ENCODE results near the gene FICD.

The FICD gene

DNA sequence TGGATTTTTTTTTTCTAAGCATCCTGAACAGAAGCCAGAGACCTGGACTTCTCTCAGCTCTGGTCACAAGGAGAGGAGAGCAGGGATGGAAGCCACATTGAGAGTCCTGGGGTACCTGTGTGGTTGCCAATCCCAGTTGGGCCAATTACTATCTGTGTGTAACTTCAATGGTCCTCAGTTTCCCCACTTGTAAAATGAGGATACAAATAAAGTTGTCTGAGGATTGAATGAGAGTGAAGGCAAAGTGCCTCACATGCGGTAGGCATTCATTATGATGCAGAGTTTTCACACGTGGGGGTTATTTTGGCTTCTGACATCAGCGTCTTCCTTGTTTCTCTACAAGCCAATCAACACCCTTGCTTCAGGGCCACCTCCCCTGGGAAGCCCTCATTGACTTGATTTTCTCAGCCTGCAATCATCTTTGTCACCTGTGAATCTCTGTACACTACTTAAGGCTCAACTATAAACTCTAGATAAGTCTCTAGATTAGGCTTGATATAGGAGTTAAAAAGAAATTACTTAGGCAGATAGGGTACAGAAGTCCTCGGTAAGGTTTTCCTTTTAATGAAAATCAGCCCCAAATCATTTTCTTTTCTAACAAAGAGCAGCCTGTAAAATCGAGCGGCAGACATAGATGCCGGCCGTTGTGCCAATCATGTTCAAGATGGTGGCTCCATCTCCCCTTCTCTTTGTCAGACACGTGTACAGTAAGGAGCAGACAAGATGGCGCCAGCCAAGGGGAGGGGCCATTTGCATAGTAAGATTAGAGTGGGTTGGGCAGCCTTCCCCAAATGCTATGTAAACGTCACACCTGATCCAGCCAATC is 37.8 kb upstream of the FICD start:
- WGBS (ENCODE audit: extremely low coverage, insufficient coverage, low lambda C conversion rate): no CpG with 5 or more reads among the region's 11 CpGs
- H3K27me3 ChIP-seq (ENCODE audit: insufficient read depth, low read length, poor library complexity): no peaks in the 10 kb centered on the region
- H4K8ac ChIP-seq (ENCODE audit: low read depth, low read length): no peak overlapping the region
- H2BK15ac ChIP-seq (replicated peaks; ENCODE audit: low read depth): no peak overlapping the region
- H3K4me1 ChIP-seq (ENCODE audit: control insufficient read depth, low read depth, low read length): no peaks in the 10 kb centered on the region
- no peak overlapping the region for H3K4me2 ChIP-seq (ENCODE audit: low read length)
- no peak overlapping the region for H3K18ac ChIP-seq (ENCODE audit: low read length)
- H3K79me1 ChIP-seq (ENCODE audit: low read length): no peaks in the 10 kb centered on the region
- DNase-seq: no peak
- H2BK5ac ChIP-seq (ENCODE audit: low read length): no peak overlapping the region
- H3K36me3 ChIP-seq (ENCODE audit: control insufficient read depth, insufficient read depth, low read length): no peaks in the 10 kb centered on the region
- H3K9ac ChIP-seq (ENCODE audit: low read length): no peak overlapping the region
- H3K79me2 ChIP-seq (ENCODE audit: control insufficient read depth, insufficient read depth, low read length): no peaks in the 10 kb centered on the region
- H2BK120ac ChIP-seq (ENCODE audit: low read depth, low read length): no peak overlapping the region
- no peak overlapping the region for H2AK5ac ChIP-seq (ENCODE audit: low read length)
- no peak overlapping the region for H3K56ac ChIP-seq (ENCODE audit: low read length)
- no peak overlapping the region for H3K4me3 ChIP-seq (ENCODE audit: low read length)
- H3K27ac ChIP-seq (ENCODE audit: low read depth, low read length): no peak overlapping the region
- H4K5ac ChIP-seq (ENCODE audit: low read length): no peak overlapping the region
- no peak overlapping the region for H3K23ac ChIP-seq (ENCODE audit: low read length)
- H3K4ac ChIP-seq (ENCODE audit: low read depth, low read length): no peak overlapping the region

DNA sequence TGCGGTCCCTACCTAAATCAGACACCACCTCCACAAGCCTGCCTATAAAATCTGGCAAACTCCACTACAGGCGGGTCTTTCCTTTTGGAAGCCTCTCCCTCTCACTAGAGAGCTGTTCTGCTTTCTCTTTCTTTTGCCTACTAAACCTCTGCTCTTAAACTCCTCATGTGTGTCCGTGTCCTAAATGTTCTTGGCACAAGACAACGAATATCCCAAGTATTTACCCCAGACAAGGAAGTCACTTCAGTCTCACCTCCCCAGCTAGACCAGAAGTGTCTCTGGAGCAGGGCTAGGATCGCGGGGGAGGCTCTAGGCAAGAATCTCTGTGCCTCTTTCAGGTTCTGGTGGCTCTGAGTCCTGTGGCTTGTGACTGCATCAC is 37.2 kb upstream of the FICD start:
- H3K79me2 ChIP-seq (ENCODE audit: control insufficient read depth, insufficient read depth, low read length): no peaks in the 10 kb centered on the region
- H3K18ac ChIP-seq (ENCODE audit: low read length): no peak overlapping the region
- H3K9ac ChIP-seq (ENCODE audit: low read length): no peak overlapping the region
- no peak overlapping the region for H3K56ac ChIP-seq (ENCODE audit: low read length)
- no CpG with 5 or more reads among the region's 6 CpGs for WGBS (ENCODE audit: extremely low coverage, insufficient coverage, low lambda C conversion rate)
- H4K5ac ChIP-seq (ENCODE audit: low read length): no peak overlapping the region
- no peak overlapping the region for H3K4me3 ChIP-seq (ENCODE audit: low read length)
- H3K23ac ChIP-seq (ENCODE audit: low read length): no peak overlapping the region
- DNase-seq: no peak
- H2AK5ac ChIP-seq (ENCODE audit: low read length): no peak overlapping the region
- no peak overlapping the region for H3K4me2 ChIP-seq (ENCODE audit: low read length)
- H3K36me3 ChIP-seq (ENCODE audit: control insufficient read depth, insufficient read depth, low read length): no peaks in the 10 kb centered on the region
- no peak overlapping the region for H3K27ac ChIP-seq (ENCODE audit: low read depth, low read length)
- H2BK15ac ChIP-seq (replicated peaks; ENCODE audit: low read depth): no peak overlapping the region
- H3K27me3 ChIP-seq (ENCODE audit: insufficient read depth, low read length, poor library complexity): no peaks in the 10 kb centered on the region
- H3K4ac ChIP-seq (ENCODE audit: low read depth, low read length): no peak overlapping the region
- H2BK120ac ChIP-seq (ENCODE audit: low read depth, low read length): no peak overlapping the region
- H2BK5ac ChIP-seq (ENCODE audit: low read length): no peak overlapping the region
- H3K79me1 ChIP-seq (ENCODE audit: low read length): no peaks in the 10 kb centered on the region
- no peaks in the 10 kb centered on the region for H3K4me1 ChIP-seq (ENCODE audit: control insufficient read depth, low read depth, low read length)
- H4K8ac ChIP-seq (ENCODE audit: low read depth, low read length): no peak overlapping the region

DNA sequence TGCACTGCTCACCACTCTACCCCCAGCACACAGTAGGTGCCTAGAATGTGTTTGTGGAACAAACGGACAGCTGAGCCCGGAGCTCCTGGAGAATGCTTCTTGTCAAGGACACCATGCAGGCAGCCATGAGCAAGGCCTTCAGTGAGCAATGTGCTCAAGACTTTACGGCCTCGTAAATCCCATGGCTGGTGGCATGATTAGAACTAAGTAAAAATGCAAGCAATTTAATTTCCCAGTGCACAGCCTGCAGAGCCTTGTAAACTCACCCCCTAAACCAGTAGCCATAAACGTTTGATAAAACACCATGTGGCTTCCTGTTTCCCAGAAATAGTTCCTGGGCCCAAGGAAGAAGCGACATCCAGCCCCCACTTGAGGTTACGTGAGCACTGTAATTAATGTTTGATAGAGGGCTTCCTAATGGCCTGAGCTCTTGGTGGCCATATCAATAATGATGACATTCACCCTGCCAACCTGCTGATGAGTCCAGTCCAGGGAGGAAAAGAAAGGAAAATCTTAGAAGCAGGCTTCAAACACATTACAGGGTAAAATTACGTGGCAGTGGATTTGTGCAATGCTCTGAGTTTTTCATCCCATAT is 36.4 kb upstream of the FICD start:
- Histone ChIP-seq H4K8ac (ENCODE audit: low read depth, low read length) (no peak overlapping the region), H3K4me3 (ENCODE audit: low read length) (no peak overlapping the region), H3K23ac (ENCODE audit: low read length) (no peak overlapping the region), H3K27ac (ENCODE audit: low read depth, low read length) (no peak overlapping the region), H3K56ac (ENCODE audit: low read length) (no peak overlapping the region), H3K4me2 (ENCODE audit: low read length) (no peak overlapping the region), H2AK5ac (ENCODE audit: low read length) (no peak overlapping the region), H2BK120ac (ENCODE audit: low read depth, low read length) (no peak overlapping the region), H3K9ac (ENCODE audit: low read length) (no peak overlapping the region), H3K79me2 (ENCODE audit: control insufficient read depth, insufficient read depth, low read length) (no peaks in the 10 kb centered on the region), H3K36me3 (ENCODE audit: control insufficient read depth, insufficient read depth, low read length) (no peaks in the 10 kb centered on the region), H4K5ac (ENCODE audit: low read length) (no peak overlapping the region), H2BK5ac (ENCODE audit: low read length) (no peak overlapping the region), H2BK15ac (replicated peaks; ENCODE audit: low read depth) (no peak overlapping the region), H3K18ac (ENCODE audit: low read length) (no peak overlapping the region), H3K27me3 (ENCODE audit: insufficient read depth, low read length, poor library complexity) (no peaks in the 10 kb centered on the region), H3K4me1 (ENCODE audit: control insufficient read depth, low read depth, low read length) (peaks cover 5% of the 10 kb centered on the region), H3K79me1 (ENCODE audit: low read length) (no peaks in the 10 kb centered on the region), H3K4ac (ENCODE audit: low read depth, low read length) (no peak overlapping the region)
- no CpG with 5 or more reads among the region's 8 CpGs for WGBS (ENCODE audit: extremely low coverage, insufficient coverage, low lambda C conversion rate)
- no peak for DNase-seq

DNA sequence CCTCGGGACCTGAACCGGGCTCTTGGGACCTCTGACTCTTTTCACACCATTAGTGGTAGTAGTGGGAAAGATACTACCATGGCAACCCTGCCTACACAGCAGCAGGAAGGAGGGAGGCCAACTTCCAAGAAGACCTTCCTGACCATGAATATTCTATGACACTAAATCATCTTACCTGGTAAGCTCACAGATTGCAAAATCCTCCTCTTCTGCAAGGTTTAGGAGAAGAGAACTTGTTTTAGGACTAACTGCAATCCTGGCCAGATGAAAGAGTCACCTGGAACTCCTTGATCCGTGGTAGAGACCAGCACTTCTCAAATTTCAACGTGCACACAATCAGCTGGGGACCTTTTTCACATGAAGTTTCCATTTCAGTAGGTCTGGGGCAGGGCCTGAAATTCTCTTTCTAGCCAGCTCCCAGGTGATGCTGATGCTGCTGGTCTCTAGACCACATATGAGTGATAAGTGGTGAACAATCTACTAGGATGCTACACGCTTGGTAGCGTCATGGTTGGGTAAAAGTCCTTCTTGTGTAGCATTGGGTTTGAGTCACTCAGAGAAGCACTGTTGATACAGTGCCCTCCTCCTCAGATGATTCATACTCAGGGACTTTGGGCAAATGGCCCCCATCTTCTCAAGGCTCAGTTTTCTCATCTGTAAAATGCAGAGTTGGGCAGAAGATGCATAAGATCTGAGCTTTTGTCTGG is 35.6 kb upstream of the FICD start:
- WGBS (ENCODE audit: extremely low coverage, insufficient coverage, low lambda C conversion rate): no CpG with 5 or more reads among the region's 6 CpGs
- Histone ChIP-seq H4K8ac (ENCODE audit: low read depth, low read length) (no peak overlapping the region), H2BK15ac (replicated peaks; ENCODE audit: low read depth) (no peak overlapping the region), H3K4ac (ENCODE audit: low read depth, low read length) (no peak overlapping the region), H3K4me1 (ENCODE audit: control insufficient read depth, low read depth, low read length) (peaks cover 5% of the 10 kb centered on the region), H4K5ac (ENCODE audit: low read length) (no peak overlapping the region), H3K27me3 (ENCODE audit: insufficient read depth, low read length, poor library complexity) (no peaks in the 10 kb centered on the region), H2BK120ac (ENCODE audit: low read depth, low read length) (no peak overlapping the region), H3K27ac (ENCODE audit: low read depth, low read length) (no peak overlapping the region), H2AK5ac (ENCODE audit: low read length) (no peak overlapping the region), H3K4me2 (ENCODE audit: low read length) (no peak overlapping the region), H3K9ac (ENCODE audit: low read length) (no peak overlapping the region), H2BK5ac (ENCODE audit: low read length) (no peak overlapping the region), H3K56ac (ENCODE audit: low read length) (no peak overlapping the region), H3K4me3 (ENCODE audit: low read length) (no peak overlapping the region), H3K79me2 (ENCODE audit: control insufficient read depth, insufficient read depth, low read length) (no peaks in the 10 kb centered on the region), H3K36me3 (ENCODE audit: control insufficient read depth, insufficient read depth, low read length) (no peaks in the 10 kb centered on the region), H3K23ac (ENCODE audit: low read length) (no peak overlapping the region), H3K79me1 (ENCODE audit: low read length) (no peaks in the 10 kb centered on the region), H3K18ac (ENCODE audit: low read length) (no peak overlapping the region)
- no peak for DNase-seq

DNA sequence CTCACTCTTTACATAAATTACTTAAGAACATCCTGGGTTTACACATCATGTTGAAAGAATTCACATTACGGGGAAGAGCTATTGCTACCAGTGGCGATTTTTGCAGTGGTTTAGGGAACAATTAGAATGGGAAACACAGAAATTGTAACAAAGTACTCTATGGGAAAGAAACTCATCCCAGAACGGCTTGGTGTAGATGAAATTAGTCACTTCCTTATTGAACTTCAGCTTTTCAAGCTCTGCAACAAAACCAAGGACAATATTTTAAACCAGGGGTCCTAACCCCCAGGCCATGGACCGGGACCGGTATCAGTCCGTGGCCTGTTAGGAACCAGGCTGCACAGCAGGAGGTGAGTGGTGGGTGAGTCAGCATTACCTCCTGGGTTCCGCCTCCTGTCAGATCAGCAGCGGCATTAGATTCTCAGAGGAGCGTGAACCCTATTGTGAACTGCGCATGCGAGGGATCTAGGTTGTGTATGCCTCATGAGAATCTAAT is 32.3 kb upstream of the FICD start:
- Histone ChIP-seq H3K4ac (ENCODE audit: low read depth, low read length) (no peak overlapping the region), H3K36me3 (ENCODE audit: control insufficient read depth, insufficient read depth, low read length) (no peaks in the 10 kb centered on the region), H3K23ac (ENCODE audit: low read length) (no peak overlapping the region), H3K4me1 (ENCODE audit: control insufficient read depth, low read depth, low read length) (peaks cover 5% of the 10 kb centered on the region), H3K18ac (ENCODE audit: low read length) (no peak overlapping the region), H3K27me3 (ENCODE audit: insufficient read depth, low read length, poor library complexity) (no peaks in the 10 kb centered on the region), H4K5ac (ENCODE audit: low read length) (no peak overlapping the region), H3K27ac (ENCODE audit: low read depth, low read length) (no peak overlapping the region), H4K8ac (ENCODE audit: low read depth, low read length) (no peak overlapping the region), H3K79me2 (ENCODE audit: control insufficient read depth, insufficient read depth, low read length) (no peaks in the 10 kb centered on the region), H2BK120ac (ENCODE audit: low read depth, low read length) (no peak overlapping the region), H3K56ac (ENCODE audit: low read length) (no peak overlapping the region), H3K4me2 (ENCODE audit: low read length) (no peak overlapping the region), H3K9ac (ENCODE audit: low read length) (no peak overlapping the region), H3K4me3 (ENCODE audit: low read length) (no peak overlapping the region), H2BK15ac (replicated peaks; ENCODE audit: low read depth) (no peak overlapping the region), H3K79me1 (ENCODE audit: low read length) (no peaks in the 10 kb centered on the region), H2BK5ac (ENCODE audit: low read length) (no peak overlapping the region), H2AK5ac (ENCODE audit: low read length) (no peak overlapping the region)
- peak; percentile 26 for DNase-seq
- WGBS (ENCODE audit: extremely low coverage, insufficient coverage, low lambda C conversion rate): no CpG with 5 or more reads among the region's 11 CpGs

All from mesendoderm (in vitro differentiated cells).